BE2C (cell line): Measurements from ENCODE around the gene C1QL3. TPM values are rescaled to one million over a fixed set of nuclear protein-coding genes. Genes with fewer than 3 reads are reported as not detected.
A peak's percentile ranks its signal among the peaks of the same experiment; 100 is the strongest.

Experiments
- DNase-seq: peaks from one replicate; pipeline ENCODE4 v3.0.0-alpha.2; 2020
- H3K27me3 ChIP-seq: fragments of 250-450 bp; sonication (Bioruptor Pico); 2 replicates; pipeline ENCODE4 v1.5.1; 2020; ENCODE audit warnings: mild to moderate bottlenecking
- H3K36me3 ChIP-seq: fragments of 250-450 bp; sonication (Bioruptor Pico); 2 replicates; pipeline ENCODE4 v1.5.1; 2020; ENCODE audit warnings: mild to moderate bottlenecking
- H3K4me1 ChIP-seq: fragments of 250-450 bp; sonication (Bioruptor Pico); 2 replicates; pipeline ENCODE4 v1.5.1; 2020
- H3K4me3 ChIP-seq: 2 replicates; pipeline ENCODE4 v1.5.1; 2011; ENCODE audit warnings: low read depth, low read length
- H3K9me3 ChIP-seq: fragments of 250-450 bp; sonication (Bioruptor Pico); 2 replicates; pipeline ENCODE4 v1.5.1; 2020
- polyA plus RNA-seq: library from polyadenylated mRNA; unstranded; fragments of >200 nt; gene quantifications from one replicate; pipeline ENCODE4 v1.2.1, GENCODE V29; 2012; ENCODE audit warnings: low read depth, missing spikeins; ENCODE audit not compliant: insufficient read length, insufficient read depth
- TF ChIP-seq, protein P1 (sequence below): IDR thresholded peaks from 2 replicates; pipeline ENCODE4 v1.5.1; 2012; ENCODE audit warnings: mild to moderate bottlenecking, low read depth, low read length

C1QL3 gene
- not detected for polyA plus RNA-seq

DNA sequence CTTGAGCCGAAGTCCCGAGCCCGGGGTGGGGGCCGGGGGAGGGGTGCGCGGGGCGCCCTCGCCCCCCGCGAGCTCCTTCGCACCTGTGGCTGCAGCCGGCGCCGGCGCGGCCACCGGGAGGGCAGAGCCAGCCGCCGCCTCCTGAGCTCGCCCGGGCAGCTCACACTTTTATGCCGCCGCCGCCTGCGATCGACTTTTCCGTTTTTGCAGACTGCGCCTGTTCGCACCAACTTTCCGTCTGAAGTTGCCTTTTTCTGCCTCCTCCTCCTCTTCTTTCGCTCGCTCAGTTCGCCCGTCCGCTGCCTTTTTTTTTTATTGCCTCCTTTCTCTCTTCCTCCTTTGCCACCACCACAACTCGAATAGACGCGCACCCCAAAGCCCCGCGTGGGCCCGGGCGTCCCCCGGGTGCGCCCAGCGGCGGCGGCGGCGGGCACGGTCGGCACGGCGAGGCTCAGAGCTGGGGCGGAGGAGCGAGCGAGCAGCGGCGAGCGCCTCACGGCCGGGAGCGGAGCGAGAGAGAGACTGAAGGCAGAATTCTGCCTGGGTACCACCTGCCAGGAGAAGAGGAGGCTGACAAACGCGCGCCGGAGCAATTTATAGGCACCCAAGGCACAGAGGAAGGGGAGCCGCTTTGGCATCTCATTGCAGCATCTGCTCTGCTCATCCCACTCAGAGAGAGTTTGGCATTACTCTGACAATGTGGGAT lies at the start of gene C1QL3:
C1QL3 (minus strand) TSS at position 569 of the 706 bp plus-strand sequence. CDS start 814 bp downstream, outside the sequence.
- Histone ChIP-seq H3K36me3 (no peaks in the 10 kb centered on the region), H3K4me3 (no peak within 1 kb of the TSS), H3K9me3 (no peaks in the 10 kb centered on the region), H3K4me1 (no peaks in the 10 kb centered on the region), H3K27me3 (peaks cover 50% of the 10 kb centered on the region)
- TF ChIP-seq, protein P1, sequence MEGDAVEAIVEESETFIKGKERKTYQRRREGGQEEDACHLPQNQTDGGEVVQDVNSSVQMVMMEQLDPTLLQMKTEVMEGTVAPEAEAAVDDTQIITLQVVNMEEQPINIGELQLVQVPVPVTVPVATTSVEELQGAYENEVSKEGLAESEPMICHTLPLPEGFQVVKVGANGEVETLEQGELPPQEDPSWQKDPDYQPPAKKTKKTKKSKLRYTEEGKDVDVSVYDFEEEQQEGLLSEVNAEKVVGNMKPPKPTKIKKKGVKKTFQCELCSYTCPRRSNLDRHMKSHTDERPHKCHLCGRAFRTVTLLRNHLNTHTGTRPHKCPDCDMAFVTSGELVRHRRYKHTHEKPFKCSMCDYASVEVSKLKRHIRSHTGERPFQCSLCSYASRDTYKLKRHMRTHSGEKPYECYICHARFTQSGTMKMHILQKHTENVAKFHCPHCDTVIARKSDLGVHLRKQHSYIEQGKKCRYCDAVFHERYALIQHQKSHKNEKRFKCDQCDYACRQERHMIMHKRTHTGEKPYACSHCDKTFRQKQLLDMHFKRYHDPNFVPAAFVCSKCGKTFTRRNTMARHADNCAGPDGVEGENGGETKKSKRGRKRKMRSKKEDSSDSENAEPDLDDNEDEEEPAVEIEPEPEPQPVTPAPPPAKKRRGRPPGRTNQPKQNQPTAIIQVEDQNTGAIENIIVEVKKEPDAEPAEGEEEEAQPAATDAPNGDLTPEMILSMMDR = no peak
- no peak for DNase-seq

DNA sequence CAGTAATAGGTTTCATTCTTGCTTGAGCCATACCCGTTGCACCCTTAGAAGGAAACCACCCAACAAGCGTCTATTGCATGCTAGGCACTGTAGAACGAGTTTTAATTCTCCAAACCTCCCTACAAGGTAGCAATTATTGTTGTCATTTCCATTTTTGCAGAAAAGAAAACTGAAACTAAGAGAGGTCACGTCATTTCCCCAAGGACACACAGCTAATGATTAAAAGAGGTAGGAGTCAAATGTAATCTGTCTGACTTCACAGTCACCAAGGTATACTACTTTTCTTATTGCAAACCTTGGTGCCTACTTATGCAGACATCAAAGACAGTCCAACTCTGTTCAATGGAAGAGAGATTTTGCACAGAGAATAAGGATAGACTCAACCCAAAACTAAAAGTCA lies 49.1 kb upstream of the C1QL3 start:
- H3K36me3 ChIP-seq = no peaks in the 10 kb centered on the region
- H3K9me3 ChIP-seq = no peaks in the 10 kb centered on the region
- no peak overlapping the region for H3K4me3 ChIP-seq
- H3K27me3 ChIP-seq = no peaks in the 10 kb centered on the region
- H3K4me1 ChIP-seq = no peaks in the 10 kb centered on the region
- TF ChIP-seq, protein P1 = no peak
- DNase-seq = no peak

GRCh38 chr10:16566202-16566805 lies 44.6 kb upstream of the C1QL3 start:
- no peaks in the 10 kb centered on the region for H3K27me3 ChIP-seq
- TF ChIP-seq, protein P1 = no peak
- H3K9me3 ChIP-seq = no peaks in the 10 kb centered on the region
- H3K4me3 ChIP-seq = no peak overlapping the region
- DNase-seq = no peak
- H3K36me3 ChIP-seq = no peaks in the 10 kb centered on the region
- H3K4me1 ChIP-seq = no peaks in the 10 kb centered on the region

GRCh38 chr10:16565604-16566003 lies 43.9 kb upstream of the C1QL3 start:
- TF ChIP-seq, protein P1 = no peak
- H3K27me3 ChIP-seq = no peaks in the 10 kb centered on the region
- H3K9me3 ChIP-seq = no peaks in the 10 kb centered on the region
- H3K4me1 ChIP-seq = no peaks in the 10 kb centered on the region
- no peak for DNase-seq
- H3K36me3 ChIP-seq = no peaks in the 10 kb centered on the region
- H3K4me3 ChIP-seq = no peak overlapping the region

GRCh38 chr10:16562891-16563290 lies 41.2 kb upstream of the C1QL3 start:
- DNase-seq = no peak
- H3K9me3 ChIP-seq = no peaks in the 10 kb centered on the region
- no peak overlapping the region for H3K4me3 ChIP-seq
- no peaks in the 10 kb centered on the region for H3K27me3 ChIP-seq
- H3K4me1 ChIP-seq = no peaks in the 10 kb centered on the region; the same call in 1 of the 2 replicates
- TF ChIP-seq, protein P1 = no peak
- no peaks in the 10 kb centered on the region for H3K36me3 ChIP-seq

GRCh38 chr10:16559236-16559773 lies 37.6 kb upstream of the C1QL3 start:
- no peak overlapping the region for H3K4me3 ChIP-seq
- DNase-seq = peak; percentile 28

More at GRCh38 chr10:16559236-16559773, 37.6 kb upstream of the C1QL3 start:
- TF ChIP-seq, protein P1 = no peak
- Histone ChIP-seq H3K4me1 (no peaks in the 10 kb centered on the region; the same call in 1 of the 2 replicates), H3K27me3 (no peaks in the 10 kb centered on the region), H3K36me3 (no peaks in the 10 kb centered on the region), H3K9me3 (no peaks in the 10 kb centered on the region)
